Endothelial cell of umbilical vein (primary cell): Measurements from ENCODE around the gene CD248.

Source experiments
- CTCF ChIP-seq, 2 donors: IDR thresholded peaks; 1 replicate in 1 of 2; 2 replicates in 1 of 2; pipeline ENCODE4 v1.5.1; 2011; ENCODE audit warnings: low read length in 2 of 2, mild to moderate bottlenecking in 2 of 2, moderate library complexity in 2 of 2, control low read depth in 1 of 2, inconsistent platforms in 1 of 2, low read depth in 1 of 2; ENCODE audit not compliant: insufficient read depth in 1 of 2; ENCODE audit errors: extremely low read depth in 1 of 2
- EZH2 ChIP-seq: IDR thresholded peaks from 2 replicates; pipeline ENCODE4 v1.6.1; 2012; ENCODE audit warnings: borderline replicate concordance, low read depth, mild to moderate bottlenecking, moderate library complexity, low read length, inconsistent platforms; ENCODE audit not compliant: severe bottlenecking
- JUN ChIP-seq: IDR thresholded peaks from 2 replicates; pipeline ENCODE4 v1.6.1; 2011; ENCODE audit warnings: borderline replicate concordance, low read depth; ENCODE audit not compliant: insufficient read length, insufficient read depth
- POLR2A ChIP-seq: IDR thresholded peaks from 2 replicates; pipeline ENCODE4 v1.6.1; 2012; ENCODE audit warnings: low read depth, mild to moderate bottlenecking, control low read depth, low read length
- POLR2AphosphoS5 ChIP-seq: IDR thresholded peaks from 2 replicates; pipeline ENCODE4 v1.6.1; 2012; ENCODE audit warnings: low read depth, mild to moderate bottlenecking, control low read depth, low read length, moderate library complexity; ENCODE audit not compliant: insufficient read depth

- TF ChIP-seq CTCF (IDR thresholded peaks at IDR 0.05; ENCODE audit: extremely low read depth in 1 of 2, insufficient read depth in 1 of 2, low read depth in 1 of 2, low read length in 2 of 2) (no peak), POLR2A (no peak), POLR2AphosphoS5 (no peak), JUN (no peak), EZH2 (no peak)
Measured at GRCh38 chr11:66330931-66331330, 14.1 kb upstream of the CD248 start.
